Measurements from ENCODE around the gene SPIRE1.
"Not testable (repeated sequence)": the region's sequence is repeated elsewhere in the genome, so short reads cannot be mapped to it uniquely, and the experiment has no call there.

The SPIRE1 gene

DNA sequence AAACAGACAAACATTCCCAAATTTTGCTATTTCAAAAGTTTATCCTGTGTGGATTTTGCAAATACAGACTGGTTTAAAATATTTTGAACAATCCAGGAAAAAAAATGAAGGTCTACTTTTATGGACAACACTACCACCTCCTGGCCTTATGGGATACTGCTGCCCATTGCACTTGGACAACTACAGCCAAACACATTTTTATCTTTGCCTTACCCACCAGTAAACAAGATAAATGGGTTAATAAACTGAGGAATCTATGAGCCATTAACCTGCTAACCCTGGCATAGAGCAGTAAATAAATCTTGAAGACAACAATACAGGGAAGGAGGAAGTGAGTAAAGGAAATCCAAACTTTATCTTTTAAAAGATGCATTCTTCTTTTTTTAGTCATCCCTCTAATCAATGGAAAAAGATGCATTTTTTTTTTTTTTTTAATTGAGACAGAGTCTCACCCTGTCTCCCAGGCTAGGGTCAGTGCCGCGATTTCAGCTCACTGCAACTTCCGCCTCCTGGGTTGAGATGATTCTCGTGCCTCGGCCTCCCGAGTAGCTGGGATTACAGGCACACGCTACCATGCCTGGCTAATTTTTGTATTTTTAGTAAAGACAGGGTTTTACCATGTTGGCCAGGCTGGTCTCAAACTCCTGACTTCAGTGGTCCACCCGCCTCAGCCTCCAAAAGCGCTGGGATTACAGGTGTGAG lies 2.1 kb upstream of the SPIRE1 start:
- no peak for TF ChIP-seq JUND (IDR thresholded peaks at IDR 0.05; ENCODE audit: low read depth)
- DNase-seq (ENCODE audit: low read depth in 1 of 2, low spot score in 1 of 2): peak in 1 of 2 experiments; percentile 54
- in situ Hi-C loops (cut with HindIII; ENCODE audit: low pct_unique_long_range_greater_than_20kb, low sequenced_read_pairs): no loop called here

DNA sequence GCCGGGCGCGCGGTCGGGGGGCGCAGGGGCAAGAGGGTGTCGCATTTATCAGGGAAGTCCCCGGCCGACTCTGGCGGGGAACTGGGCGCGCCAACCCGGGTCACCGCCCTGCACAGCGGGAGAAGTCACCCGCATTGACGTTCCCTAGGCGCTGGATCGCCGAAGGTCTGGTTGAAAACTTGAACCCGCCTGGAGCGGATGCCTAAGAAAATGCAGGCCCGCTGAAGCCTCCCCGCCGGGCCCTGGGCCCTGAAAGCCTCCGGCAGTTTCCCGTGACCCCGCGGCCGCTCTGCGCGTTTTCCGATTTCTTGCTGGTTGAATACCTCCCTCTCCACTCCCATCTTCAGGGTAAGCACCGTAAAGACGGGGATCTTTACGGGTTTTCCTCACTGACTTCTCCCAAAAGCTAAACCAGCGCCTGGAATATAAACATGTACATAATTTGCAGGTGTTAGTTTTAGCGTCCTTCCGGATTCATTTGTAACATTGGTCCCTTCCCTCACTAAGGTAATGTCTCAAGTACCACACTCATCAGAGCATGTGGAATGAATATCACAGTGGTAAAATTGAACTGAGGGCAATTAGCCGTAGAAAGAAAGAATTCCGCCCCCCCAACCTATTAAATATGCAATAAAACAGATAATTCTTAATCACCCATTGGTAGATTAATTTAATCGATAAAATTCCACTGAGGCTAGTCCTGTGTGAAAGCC lies 675 bp upstream of the SPIRE1 start:
- peak in 1 of 2 experiments; percentile 30 for DNase-seq (ENCODE audit: low read depth in 1 of 2, low spot score in 1 of 2)
- no peak for TF ChIP-seq JUND (IDR thresholded peaks at IDR 0.05; ENCODE audit: low read depth)
- in situ Hi-C loops (cut with HindIII; ENCODE audit: low pct_unique_long_range_greater_than_20kb, low sequenced_read_pairs): no loop called here

DNA sequence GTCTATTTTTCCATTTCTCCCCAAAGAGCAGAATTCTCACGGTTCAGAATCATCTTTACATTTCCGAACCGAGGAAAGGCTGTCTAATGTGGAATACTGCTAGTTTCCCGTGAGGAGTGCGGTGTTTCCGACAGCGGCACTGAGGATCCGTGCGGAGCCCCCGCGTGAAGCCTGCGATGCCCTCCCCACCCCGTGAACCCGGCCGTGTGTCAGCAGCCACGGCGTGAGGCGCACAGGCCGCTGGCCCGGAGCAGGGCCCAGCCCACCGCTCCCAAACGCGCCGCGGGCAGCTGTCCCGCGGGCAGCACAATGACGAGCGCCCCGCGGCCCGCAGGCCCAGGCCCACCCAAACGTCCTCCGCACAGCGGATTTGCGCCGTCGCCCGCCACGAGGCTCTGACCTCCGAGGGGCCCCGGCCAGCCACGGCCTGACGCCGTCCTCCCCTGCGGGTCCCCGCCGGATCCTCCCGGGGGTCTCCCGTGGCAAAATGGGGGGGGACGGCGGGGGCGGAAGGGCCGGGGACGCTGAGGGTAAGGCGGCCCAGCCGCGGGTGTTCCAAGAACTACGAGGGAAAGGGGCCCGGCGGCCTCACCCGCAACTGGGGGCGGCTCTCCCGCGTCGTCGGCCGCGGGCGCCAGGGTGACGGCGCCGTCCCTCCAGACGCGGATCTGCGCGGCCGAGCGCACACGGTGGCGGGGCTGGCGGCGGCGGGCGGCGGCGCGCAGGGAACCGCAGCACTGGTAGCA lies 796 bp downstream of the SPIRE1 start:
- in situ Hi-C loops (cut with HindIII; ENCODE audit: low pct_unique_long_range_greater_than_20kb, low sequenced_read_pairs): no loop called here
- TF ChIP-seq JUND (IDR thresholded peaks at IDR 0.05; ENCODE audit: low read depth): no peak
- peak in 1 of 2 experiments; percentile 17 for DNase-seq (ENCODE audit: low read depth in 1 of 2, low spot score in 1 of 2)

DNA sequence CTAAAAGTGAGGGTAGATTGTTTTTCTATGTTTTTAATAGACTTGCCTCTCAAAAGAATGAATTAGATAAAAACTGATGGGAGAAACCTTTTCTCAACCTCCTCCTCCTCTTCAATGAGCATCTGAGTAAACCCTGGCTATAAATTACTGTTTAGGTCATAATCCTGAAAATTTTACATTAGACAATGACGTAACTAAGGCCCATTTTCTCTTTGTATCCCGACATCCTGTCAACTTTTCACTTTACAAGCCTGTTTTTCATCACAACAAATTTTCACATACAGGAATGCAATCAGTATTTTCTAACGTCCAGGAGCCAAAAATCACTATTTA lies 1.3 kb downstream of the SPIRE1 start:
- no peak for DNase-seq (ENCODE audit: low read depth in 1 of 2, low spot score in 1 of 2)
- no peak for TF ChIP-seq JUND (IDR thresholded peaks at IDR 0.05; ENCODE audit: low read depth)
- in situ Hi-C loops (cut with HindIII; ENCODE audit: low pct_unique_long_range_greater_than_20kb, low sequenced_read_pairs): no loop called here

DNA sequence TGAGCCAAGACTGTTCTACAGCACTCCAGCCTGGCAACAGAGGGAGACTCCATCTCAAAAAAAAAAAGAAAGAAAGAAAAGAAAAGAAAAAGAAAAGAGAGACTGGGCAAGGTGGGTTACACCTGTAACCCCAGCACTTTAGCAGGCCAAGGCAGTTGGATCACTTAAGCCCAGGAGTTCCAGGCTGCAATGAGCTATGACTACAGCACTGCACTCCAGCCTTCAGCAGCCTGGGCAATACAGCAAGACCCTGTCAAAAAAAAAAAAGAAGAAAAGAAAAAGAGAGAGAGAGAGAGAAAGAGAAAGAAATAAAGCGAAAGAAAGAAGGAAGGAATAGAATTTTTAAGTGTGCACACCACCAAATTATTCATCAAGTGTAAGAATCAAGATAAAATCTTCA lies 2.9 kb downstream of the SPIRE1 start:
- no peak for DNase-seq (ENCODE audit: low read depth in 1 of 2, low spot score in 1 of 2)
- in situ Hi-C loops (cut with HindIII; ENCODE audit: low pct_unique_long_range_greater_than_20kb, low sequenced_read_pairs): no loop called here
- TF ChIP-seq JUND (IDR thresholded peaks at IDR 0.05; ENCODE audit: low read depth): no peak

DNA sequence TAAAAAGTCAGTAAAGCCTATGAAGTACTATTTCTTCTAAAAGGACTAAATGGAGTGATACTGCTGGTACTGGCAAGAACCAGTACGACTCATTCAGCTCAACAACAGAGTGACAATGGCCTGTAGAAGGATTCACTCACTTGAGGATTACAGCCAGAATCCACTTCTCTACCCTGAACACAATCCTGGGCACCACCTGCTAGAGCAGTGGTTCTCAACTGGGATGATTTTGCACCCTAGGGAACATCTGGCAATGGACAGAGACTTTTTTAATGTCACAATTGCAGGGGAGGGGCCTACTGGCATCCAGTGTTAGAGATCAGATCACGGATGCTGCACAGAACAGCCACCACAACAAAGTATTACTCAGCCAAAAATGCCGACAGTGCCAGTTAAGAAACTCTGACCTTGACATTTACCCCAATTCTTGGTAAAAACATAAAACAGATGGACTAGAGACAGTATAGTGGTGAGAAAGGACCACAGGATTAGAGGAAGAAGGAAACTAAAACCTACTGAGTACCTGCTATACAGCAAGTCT lies 5.0 kb downstream of the SPIRE1 start:
- no peak for TF ChIP-seq JUND (IDR thresholded peaks at IDR 0.05; ENCODE audit: low read depth)
- DNase-seq (ENCODE audit: low read depth in 1 of 2, low spot score in 1 of 2): no peak
- in situ Hi-C loops (cut with HindIII; ENCODE audit: low pct_unique_long_range_greater_than_20kb, low sequenced_read_pairs): no loop called here

DNA sequence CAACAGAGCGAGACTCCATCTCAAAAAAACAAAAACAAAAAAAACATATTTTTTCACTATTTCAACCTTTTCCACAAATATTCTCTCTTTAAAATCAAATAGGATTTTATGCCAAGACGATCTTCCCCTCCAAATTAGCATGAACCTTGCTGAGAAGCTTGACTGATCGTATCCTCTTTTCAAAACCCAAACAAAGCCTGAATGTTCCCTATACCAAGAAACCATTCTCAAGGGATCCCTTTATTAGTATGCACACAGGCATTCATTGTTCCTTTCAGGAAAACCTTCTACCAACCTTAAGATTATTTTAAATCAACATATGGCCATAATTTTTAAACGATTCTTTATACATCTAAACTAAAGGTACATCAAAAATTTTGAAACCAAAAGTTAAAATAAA lies 6.3 kb downstream of the SPIRE1 start:
- in situ Hi-C loops (cut with HindIII; ENCODE audit: low pct_unique_long_range_greater_than_20kb, low sequenced_read_pairs): no loop called here

DNA sequence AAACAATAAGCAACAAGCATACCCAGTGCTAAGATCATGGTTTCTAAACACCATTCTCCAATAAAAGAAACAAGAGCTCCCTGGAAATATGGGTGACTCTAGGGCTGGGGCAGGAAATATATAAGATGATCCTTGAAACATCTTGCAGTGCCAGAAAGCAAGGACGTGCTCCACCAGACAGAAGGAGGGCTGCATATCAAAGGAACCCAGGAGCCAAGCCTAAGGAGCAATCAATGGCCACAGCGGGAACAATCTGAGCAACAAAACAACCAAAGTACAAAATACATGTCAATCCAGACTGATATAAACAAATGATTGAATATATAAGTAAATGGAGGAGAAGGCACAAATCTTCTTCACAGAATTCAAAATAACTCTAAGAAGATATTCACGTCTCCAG lies 10.1 kb downstream of the SPIRE1 start:
- TF ChIP-seq JUND (IDR thresholded peaks at IDR 0.05; ENCODE audit: low read depth): no peak
- DNase-seq (ENCODE audit: low read depth in 1 of 2, low spot score in 1 of 2): no peak
- in situ Hi-C loops (cut with HindIII; ENCODE audit: low pct_unique_long_range_greater_than_20kb, low sequenced_read_pairs): no loop called here

More for the DNA sequence above, 6.3 kb downstream of the SPIRE1 start:
- TF ChIP-seq JUND (IDR thresholded peaks at IDR 0.05; ENCODE audit: low read depth): no peak
- DNase-seq (ENCODE audit: low read depth in 1 of 2, low spot score in 1 of 2): no peak

DNA sequence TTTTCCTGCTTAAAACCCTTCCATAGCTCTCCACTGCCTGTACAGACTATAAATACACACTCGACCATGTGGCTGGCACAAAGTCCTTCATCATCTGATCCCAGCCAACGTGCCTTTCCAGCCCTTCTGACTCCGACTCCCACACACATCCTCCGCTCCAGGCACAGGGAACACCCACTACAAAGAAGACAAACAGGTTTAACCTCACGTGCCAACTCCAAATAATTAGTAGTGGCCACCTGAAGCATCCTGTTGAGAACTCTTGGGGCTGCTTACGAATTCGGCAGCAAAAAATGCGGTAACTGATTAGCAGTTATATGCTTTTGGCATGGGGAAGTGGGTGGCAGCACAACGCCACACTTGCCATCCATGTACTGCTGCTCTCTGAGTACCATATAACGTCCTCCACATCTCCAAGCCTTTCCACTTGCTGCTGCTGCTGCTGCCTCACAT lies 12.1 kb downstream of the SPIRE1 start:
- TF ChIP-seq JUND (IDR thresholded peaks at IDR 0.05; ENCODE audit: low read depth): no peak
- DNase-seq (ENCODE audit: low read depth in 1 of 2, low spot score in 1 of 2): peak in 1 of 2 experiments; percentile 83
- in situ Hi-C loops (cut with HindIII; ENCODE audit: low pct_unique_long_range_greater_than_20kb, low sequenced_read_pairs): no loop called here

DNA sequence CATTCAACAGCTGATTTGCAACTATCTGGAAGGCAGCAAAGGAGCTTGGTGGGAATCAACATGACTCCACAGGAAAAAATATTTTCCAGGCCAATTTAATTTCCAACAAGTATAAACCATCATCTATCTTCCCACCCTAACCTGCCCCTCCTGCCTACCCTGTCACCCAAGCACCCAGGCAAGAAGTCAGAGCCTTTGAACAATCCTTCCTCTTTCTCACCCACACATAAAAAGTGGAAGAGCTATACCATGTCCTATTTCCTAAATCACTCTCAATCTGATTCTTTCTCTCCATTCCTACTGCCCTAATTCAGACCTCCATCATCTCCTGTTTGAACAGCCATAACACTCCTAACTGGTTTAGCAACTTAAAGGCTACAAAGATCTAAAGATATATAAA lies 12.7 kb downstream of the SPIRE1 start:
- TF ChIP-seq JUND (IDR thresholded peaks at IDR 0.05; ENCODE audit: low read depth): no peak
- in situ Hi-C loops (cut with HindIII; ENCODE audit: low pct_unique_long_range_greater_than_20kb, low sequenced_read_pairs): no loop called here
- no peak for DNase-seq (ENCODE audit: low read depth in 1 of 2, low spot score in 1 of 2)

DNA sequence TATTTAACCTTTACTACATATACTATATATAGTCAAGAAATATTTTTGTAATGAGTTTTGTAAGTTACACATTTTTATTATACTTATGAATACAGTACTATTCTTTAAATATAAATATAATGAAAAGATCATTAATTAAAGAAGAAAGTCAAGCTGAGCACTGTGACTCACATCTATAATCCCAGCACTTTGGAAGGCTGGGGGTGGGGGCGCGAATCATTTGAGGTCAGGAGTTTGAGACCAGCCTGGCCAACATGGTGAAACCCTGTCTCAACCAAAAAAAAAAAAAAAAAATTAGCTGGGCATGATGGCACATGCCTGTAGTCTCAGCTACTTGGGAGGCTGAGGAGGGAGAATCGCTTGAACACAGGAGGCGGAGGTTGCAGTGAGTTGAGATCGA lies 14.2 kb downstream of the SPIRE1 start:
- DNase-seq (ENCODE audit: low read depth in 1 of 2, low spot score in 1 of 2); in situ Hi-C loops (cut with HindIII; ENCODE audit: low pct_unique_long_range_greater_than_20kb, low sequenced_read_pairs): not testable (repeated sequence)

DNA sequence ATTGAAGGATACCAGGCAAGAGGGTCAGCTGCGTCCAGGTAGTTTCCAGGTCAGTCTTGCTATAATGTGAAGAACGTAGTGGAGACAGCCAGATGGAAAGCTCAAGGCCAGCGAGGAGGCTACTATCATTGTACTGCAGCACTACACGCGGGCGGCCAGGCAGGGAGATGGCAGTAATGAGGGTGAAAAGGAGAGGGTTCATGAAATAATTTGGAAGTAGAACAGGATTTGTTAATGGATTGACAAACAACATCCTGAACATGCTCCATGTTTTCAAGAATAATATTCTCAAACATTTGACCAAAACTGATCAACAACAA lies 17.1 kb downstream of the SPIRE1 start:
- no peak for DNase-seq (ENCODE audit: low read depth in 1 of 2, low spot score in 1 of 2)
- no peak for TF ChIP-seq JUND (IDR thresholded peaks at IDR 0.05; ENCODE audit: low read depth)
- in situ Hi-C loops (cut with HindIII; ENCODE audit: low pct_unique_long_range_greater_than_20kb, low sequenced_read_pairs): no loop called here
